Right hindlimb (tissue), 1 donor: ENCODE results near the gene DUSP15.
"Not testable (repeated sequence)": the region's sequence is repeated elsewhere in the genome, so short reads cannot be mapped to it uniquely, and the experiment has no call there.

Source experiments
- DNase-seq: peaks from one replicate; pipeline ENCODE4 v3.0.0-alpha.2; 2018

The DUSP15 gene

GRCh38 chr20:31837896-31838397 is 32.4 kb downstream of the DUSP15 start:
- DNase-seq = no peak

GRCh38 chr20:31836853-31837608 is 33.3 kb downstream of the DUSP15 start:
- peak; percentile 41 for DNase-seq

DNA sequence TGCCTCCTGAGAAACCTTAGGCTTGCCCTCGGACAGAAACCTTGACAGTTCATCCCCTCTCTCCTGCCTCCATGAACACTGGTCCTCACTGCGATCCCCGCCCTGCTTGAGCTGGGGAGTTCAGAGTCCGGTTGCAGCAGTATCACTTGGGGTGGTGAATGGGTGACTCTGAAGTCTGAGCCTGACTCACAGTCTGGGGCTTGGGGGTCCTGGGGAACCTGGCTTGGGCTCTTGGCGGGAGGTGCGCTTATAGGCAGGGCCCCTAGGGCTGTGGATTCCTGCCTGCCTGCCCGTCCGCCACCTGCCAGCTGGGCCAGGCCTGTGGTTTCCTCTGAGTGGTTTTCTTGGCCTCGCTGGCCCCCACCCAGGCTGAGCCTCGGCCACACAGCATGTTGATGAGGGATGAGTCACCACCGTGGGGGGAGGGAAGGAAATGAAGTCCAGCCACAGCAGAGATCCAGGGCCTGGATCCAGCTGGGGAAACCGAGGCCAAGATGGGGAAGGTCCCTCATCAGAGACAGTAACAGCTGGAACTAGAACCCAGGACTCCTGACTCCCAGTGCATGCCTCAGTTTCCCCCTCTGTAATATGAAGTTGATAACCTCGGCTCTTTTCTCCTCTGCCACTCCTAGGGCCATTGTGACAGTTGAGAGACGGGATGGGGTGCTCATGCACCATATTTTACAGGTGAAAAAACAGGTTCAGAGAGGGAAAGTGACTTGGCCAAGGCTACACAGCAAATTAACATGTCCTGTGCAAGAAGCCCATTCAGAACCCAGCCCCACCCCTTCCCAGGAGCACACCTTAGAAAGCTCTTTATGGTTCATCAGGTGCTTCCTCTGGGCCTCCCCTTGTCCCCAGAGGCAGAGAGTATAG is 34.1 kb downstream of the DUSP15 start:
- DNase-seq = peak; percentile 86

GRCh38 chr20:31835554-31835953 is 34.8 kb downstream of the DUSP15 start:
- DNase-seq = no peak

DNA sequence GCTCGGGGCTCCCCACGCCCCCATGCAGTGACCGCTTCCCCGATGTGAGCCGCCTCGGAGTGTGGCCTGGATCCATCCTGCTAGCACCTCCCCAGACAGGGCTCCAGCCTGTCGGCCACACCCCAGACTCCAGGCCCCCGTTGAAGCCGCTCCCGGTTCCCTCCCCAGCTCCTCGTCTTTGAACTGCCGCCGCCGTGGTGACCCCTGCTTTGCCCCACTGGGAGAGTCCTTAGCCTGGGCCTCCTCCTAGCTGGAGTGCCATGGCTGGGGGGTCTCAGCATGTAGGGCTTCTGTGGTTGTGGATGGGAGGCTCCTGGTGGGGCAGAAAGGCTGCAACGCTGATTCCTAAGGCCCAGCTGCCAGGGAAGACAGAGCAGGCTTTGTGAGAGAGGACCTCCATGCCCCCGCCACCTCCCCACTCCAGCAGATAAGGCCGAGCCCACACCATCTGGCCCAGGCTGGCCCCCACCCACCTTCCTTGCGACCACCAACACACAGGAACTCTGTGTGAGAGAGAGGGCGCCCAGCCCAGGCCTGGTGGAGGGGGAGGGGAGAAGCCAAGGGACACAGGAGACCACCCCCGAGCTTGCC is 36.3 kb downstream of the DUSP15 start:
- peak; percentile 52 for DNase-seq

DNA sequence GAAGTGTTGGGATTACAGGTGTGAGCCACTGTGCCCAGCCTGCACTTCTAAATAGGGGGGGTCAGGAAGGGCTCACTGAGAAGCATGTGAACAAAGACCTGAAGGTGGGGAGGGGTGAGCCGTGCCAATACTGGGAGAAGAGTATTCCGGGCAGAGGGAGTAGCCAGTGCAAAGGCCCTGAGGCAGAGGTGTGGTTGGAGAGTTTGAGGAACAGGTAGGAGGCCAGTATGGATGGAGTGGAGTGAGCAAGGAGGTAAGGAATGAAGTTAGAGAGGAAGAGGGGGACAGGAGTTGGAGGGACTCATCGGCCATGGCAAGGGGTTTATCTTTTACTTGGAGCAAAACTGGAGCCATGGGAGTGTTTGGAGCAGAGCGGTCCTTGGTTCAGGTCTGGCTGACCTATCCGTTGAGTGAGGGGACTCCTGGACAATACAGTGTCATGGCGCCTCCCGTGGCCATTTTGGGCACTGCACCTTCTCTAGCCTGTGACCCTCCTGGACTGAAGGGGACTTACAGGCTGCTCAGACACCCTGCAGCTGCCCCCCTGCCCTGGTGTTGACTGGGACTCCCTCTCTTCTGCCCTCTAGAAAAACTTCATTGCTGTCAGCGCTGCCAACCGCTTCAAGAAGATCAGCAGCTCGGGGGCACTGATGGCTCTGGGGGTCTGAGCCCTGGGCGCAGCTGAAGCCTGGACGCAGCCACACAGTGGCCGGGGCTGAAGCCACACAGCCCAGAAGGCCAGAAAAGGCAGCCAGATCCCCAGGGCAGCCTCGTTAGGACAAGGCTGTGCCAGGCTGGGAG is 37.0 kb downstream of the DUSP15 start:
- peak; percentile 71 for DNase-seq

DNA sequence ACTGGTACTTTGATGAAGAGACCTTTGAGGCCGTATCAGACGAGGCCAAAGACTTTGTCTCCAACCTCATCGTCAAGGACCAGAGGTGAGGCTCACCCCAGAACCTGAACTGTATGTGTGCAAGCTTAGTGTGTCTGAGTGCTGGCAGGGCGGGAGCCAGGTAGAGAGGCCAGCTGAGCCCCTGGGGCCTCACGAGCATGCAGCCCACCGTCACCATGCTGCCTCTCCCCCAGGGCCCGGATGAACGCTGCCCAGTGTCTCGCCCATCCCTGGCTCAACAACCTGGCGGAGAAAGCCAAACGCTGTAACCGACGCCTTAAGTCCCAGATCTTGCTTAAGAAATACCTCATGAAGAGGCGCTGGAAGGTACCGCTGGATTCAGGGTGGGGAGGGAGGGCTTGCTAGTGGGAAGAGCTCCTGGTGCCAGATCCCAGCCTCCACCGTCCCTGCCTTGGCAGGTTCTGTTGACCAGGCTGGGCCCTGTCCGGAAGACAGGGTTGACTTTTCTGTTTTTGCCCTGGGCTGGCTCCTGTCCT is 38.5 kb downstream of the DUSP15 start:
- DNase-seq = no peak

DNA sequence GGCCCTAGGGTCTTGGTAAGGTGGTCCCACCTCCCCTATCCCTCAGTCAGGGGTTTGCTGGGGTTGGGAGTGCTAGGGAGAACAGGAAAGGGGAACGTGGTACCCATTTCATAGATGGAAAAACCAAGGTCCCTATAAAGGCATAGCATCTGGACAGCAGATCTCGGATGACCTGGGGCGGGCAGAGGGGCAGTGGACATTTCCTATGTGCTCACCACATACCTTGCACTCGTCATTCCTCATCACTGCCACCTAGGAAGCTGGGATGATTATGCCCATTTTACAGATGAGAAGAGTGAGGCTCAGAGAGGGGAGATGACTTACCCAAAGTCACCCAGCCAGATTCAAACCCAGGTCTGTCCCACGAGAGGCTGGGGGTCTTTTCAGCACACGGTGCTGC is 39.1 kb downstream of the DUSP15 start:
- no peak for DNase-seq

- DNase-seq = no peak
Measured at GRCh38 chr20:31830406-31830981, 39.8 kb downstream of the DUSP15 start.

GRCh38 chr20:31829731-31830130 is 40.6 kb downstream of the DUSP15 start:
- no peak for DNase-seq

DNA sequence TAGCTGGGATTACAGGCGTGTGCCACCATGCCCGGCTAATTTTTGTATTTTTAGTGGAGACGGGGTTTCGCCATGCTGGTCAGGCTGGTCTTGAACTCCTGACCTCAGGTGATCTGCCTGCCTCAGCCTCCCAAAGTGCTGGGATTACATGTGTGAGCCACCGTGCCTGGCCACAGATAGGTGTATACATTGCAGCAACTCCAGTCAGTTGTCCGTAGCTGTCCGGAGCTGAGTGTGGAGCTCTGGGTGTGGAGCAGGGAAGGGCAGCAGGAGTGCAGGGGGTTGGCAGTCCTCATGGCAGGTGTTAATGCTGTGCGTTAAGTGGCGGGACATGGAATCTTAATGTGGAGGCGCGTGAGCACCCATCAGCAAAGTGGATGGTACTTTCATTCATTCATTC is 42.3 kb downstream of the DUSP15 start:
- DNase-seq = not testable (repeated sequence)

DNA sequence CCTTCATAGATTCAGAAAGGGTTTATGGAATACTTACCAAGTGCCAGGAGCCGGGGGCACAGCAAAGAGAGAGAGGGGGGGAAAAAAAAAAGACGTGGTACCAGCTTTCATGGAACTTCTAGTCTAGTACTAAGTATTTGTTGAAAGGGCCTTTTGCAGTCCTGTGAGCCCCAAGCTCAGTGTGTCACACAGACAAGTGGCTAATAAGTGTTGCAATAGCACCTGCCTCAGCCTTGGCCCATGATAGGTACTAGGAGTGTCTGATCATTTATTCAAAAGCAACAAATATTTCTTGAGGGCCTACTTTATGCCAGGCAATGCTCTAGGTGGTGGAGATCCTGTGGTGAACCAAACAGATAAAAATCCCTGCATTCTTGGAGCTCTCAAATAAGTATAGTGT is 43.3 kb downstream of the DUSP15 start:
- no peak for DNase-seq

DNA sequence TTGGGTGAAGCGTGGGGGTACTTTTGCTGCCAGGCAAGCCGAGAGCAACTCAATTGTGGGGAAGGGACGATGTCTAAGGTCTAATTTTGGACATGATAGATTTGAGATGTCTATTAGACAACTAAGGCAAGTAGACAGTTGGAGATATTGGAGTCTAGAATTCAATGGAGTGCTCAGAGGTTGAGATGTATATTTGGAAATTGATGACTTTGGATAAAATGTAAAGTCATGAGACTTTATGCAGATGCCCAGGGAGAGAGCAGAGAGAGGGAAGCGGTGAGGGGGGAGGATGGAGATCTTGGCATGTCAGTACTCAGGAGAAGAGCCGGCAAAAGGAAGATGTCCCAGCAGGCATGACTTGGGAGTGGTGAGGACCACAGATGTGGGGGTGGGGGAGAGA is 44.3 kb downstream of the DUSP15 start:
- DNase-seq = no peak

DNA sequence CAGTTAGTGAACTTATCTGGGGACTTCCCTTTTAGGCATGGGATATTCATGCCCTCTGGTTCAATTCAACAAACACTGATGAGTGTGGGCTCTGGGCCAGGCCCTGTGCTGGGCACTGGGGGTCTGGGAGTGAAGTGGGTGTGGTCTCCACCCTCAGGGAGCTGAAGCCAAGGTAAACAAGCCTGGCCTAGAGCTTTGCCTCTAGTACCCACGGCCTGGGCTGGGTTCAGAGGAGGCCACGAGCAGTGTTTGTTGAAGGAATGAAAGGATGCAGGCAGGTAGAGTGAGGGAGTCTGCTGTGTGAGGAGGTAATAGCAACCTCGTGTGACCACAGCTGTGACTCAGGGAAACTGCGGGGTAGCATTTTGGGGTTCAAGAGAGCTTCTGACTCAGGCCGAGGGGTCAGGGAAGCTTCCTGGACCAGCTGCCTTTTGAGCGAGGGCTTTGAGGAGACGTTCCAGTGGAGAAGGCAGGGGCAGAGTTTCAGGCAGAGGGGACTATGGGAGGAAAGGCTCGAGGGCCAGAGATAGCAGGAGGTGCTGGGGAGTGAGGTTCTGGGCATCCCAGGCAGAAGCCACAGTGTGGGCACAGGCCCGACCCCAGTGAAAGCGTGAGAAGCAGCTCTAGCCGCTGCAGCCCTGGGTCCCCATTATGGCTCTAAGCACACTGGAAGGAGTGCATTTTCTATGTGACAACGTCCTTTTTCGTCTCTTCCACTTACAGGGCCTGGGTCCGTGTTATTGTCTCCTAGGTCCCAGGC is 45.6 kb downstream of the DUSP15 start:
- DNase-seq = no peak

DNA sequence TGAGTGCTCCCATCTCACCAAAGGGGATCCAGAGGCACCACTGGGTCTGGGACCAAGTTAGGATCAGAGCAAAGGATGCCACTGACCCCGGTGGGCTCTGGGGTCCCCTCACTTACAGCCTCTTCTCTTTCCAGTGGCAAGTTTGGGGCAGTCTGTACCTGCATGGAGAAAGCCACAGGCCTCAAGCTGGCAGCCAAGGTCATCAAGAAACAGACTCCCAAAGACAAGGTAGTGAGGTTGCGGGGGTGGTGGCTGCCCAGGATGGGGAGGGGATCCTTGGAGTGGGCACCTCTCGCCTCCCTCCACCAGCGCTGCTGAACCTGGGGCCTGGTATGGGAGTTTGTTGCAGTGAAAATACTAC is 46.2 kb downstream of the DUSP15 start:
- DNase-seq = no peak

- no peak for DNase-seq
Measured at GRCh38 chr20:31823360-31824124, 46.8 kb downstream of the DUSP15 start.

- peak; percentile 89 for DNase-seq
Measured at GRCh38 chr20:31822421-31823330, 47.7 kb downstream of the DUSP15 start.

GRCh38 chr20:31821427-31821826 is 48.9 kb downstream of the DUSP15 start:
- no peak for DNase-seq

DNA sequence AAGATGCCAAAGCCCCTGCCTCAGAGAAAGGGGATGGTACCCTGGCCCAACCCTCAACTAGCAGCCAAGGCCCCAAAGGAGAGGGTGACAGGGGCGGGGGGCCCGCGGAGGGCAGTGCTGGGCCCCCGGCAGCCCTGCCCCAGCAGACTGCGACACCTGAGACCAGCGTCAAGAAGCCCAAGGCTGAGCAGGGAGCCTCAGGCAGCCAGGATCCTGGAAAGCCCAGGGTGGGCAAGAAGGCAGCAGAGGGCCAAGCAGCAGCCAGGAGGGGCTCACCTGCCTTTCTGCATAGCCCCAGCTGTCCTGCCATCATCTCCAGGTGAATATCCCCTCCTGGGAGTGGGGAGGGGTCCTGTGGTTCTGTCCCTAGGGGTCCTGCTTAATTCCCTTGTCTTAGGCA is 50.1 kb downstream of the DUSP15 start:
- no peak for DNase-seq
